BJ (cell line): ENCODE results near the gene SUV39H2. TPM values are rescaled to one million over a fixed set of nuclear protein-coding genes. Genes with fewer than 3 reads are reported as not detected.

Source experiments
- CTCF ChIA-PET: fragments of 350-600 bp; formaldehyde crosslinking; extraction: SDS; loops from one replicate; lab custom pipeline; 2021; ENCODE audit warnings: antibody characterized with exemption, inconsistent platforms; lab: Yijun Ruan, JAX
- POLR2A ChIA-PET: fragments of 300-600 bp; sonication (Branson Sonifier 250); formaldehyde crosslinking; extraction: SDS; loops from one replicate; lab custom pipeline; 2021; ENCODE audit warnings: antibody characterized with exemption; lab: Charles Lee
- DNase-seq: peaks from one replicate; pipeline ENCODE4 v3.0.0-alpha.2; 2011; ENCODE audit warnings: low read depth
- H3K27me3 ChIP-seq: 2 replicates; pipeline ENCODE4 v1.6.0; 2011; ENCODE audit warnings: low read length; ENCODE audit not compliant: control insufficient read depth, insufficient read depth
- H3K36me3 ChIP-seq: 2 replicates; pipeline ENCODE4 v1.5.1; 2011; ENCODE audit warnings: low read length; ENCODE audit not compliant: control insufficient read depth, insufficient read depth
- H3K4me3 ChIP-seq: 2 replicates; pipeline ENCODE4 v1.5.1; 2011; ENCODE audit warnings: low read depth, mild to moderate bottlenecking, control low read depth, low read length
- polyA plus RNA-seq: library from polyadenylated mRNA; depleted of rRNA; stranded (reverse); fragments of >200 nt; gene quantifications from 2 replicates; pipeline ENCODE4 v1.2.3, GENCODE V29; 2011
- TF ChIP-seq, protein P1 (sequence below): IDR thresholded peaks from 2 replicates; pipeline ENCODE4 v1.5.1; 2011; ENCODE audit warnings: low read depth, mild to moderate bottlenecking, control low read depth, inconsistent platforms, low read length, moderate library complexity; ENCODE audit not compliant: insufficient read depth

The SUV39H2 gene
- polyA plus RNA-seq, 1 experiment: 2.2 TPM

- TF ChIP-seq, protein P1, sequence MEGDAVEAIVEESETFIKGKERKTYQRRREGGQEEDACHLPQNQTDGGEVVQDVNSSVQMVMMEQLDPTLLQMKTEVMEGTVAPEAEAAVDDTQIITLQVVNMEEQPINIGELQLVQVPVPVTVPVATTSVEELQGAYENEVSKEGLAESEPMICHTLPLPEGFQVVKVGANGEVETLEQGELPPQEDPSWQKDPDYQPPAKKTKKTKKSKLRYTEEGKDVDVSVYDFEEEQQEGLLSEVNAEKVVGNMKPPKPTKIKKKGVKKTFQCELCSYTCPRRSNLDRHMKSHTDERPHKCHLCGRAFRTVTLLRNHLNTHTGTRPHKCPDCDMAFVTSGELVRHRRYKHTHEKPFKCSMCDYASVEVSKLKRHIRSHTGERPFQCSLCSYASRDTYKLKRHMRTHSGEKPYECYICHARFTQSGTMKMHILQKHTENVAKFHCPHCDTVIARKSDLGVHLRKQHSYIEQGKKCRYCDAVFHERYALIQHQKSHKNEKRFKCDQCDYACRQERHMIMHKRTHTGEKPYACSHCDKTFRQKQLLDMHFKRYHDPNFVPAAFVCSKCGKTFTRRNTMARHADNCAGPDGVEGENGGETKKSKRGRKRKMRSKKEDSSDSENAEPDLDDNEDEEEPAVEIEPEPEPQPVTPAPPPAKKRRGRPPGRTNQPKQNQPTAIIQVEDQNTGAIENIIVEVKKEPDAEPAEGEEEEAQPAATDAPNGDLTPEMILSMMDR: no peak
- DNase-seq: no peak
- peaks cover 8% of the 10 kb centered on the region for H3K36me3 ChIP-seq
- ChIA-PET CTCF (interaction anchor here (1.2 kb wide), 1 partner anchor 61 kb away, joined by 4 read pairs; no protein-coding TSS in a partner anchor), POLR2A (no interaction called here)
- no peaks in the 10 kb centered on the region for H3K27me3 ChIP-seq
- no peak overlapping the region for H3K4me3 ChIP-seq
These were observed 35.2 kb upstream of the SUV39H2 start for GRCh38 chr10:14843327-14843988.

GRCh38 chr10:14844948-14845347, 33.7 kb upstream of the SUV39H2 start:
- Histone ChIP-seq H3K27me3 (no peaks in the 10 kb centered on the region), H3K4me3 (no peak overlapping the region), H3K36me3 (peaks cover 8% of the 10 kb centered on the region)
- TF ChIP-seq, protein P1: no peak
- ChIA-PET POLR2A (no interaction called here), CTCF (no interaction called here)
- DNase-seq: no peak

DNA sequence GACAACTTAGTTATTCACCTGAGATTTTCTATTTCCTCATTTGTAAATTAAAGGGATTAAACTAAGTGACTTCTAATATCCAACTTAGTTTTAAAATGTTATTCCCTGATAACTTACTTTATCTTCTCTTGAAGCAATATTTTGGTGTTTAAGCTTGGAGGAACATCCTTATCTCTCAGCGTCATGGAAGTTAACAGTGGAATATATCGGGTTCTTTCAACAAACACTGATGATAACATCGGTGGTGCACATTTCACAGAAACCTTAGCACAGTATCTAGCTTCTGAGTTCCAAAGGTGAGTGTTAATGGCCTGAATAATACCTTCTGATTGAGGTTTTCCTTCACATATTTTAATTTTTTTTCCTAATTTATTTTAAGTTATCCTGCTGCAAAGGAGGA, 26.4 kb upstream of the SUV39H2 start:
- Histone ChIP-seq H3K4me3 (no peak overlapping the region), H3K36me3 (peaks cover 1% of the 10 kb centered on the region; the same call in 1 of the 2 replicates), H3K27me3 (no peaks in the 10 kb centered on the region)
- ChIA-PET POLR2A (no interaction called here), CTCF (no interaction called here)
- TF ChIP-seq, protein P1: no peak
- no peak for DNase-seq

DNA sequence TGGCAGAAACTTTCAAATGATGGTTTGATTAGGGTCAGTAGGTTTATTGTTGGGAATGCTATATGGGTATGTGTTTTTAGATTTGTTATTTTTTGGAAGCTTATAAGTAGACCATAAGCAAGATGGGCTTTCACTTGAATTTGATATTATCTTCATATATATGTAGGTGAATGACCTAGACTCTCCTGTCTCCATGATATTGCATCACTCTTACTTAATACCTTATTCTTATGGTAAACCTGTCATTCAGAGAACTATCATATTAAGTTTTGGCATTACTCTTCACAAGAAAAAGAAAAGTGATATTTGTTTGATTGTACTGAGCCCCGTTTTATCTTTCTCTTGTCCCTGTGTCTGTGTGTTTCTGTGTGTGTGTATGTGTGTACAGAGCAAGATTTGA, 23.2 kb upstream of the SUV39H2 start:
- Histone ChIP-seq H3K36me3 (peaks cover 2% of the 10 kb centered on the region; the same call in 1 of the 2 replicates), H3K27me3 (no peaks in the 10 kb centered on the region), H3K4me3 (no peak overlapping the region)
- CTCF ChIA-PET: no interaction called here
- POLR2A ChIA-PET: no interaction called here
- TF ChIP-seq, protein P1: no peak
- DNase-seq: no peak

DNA sequence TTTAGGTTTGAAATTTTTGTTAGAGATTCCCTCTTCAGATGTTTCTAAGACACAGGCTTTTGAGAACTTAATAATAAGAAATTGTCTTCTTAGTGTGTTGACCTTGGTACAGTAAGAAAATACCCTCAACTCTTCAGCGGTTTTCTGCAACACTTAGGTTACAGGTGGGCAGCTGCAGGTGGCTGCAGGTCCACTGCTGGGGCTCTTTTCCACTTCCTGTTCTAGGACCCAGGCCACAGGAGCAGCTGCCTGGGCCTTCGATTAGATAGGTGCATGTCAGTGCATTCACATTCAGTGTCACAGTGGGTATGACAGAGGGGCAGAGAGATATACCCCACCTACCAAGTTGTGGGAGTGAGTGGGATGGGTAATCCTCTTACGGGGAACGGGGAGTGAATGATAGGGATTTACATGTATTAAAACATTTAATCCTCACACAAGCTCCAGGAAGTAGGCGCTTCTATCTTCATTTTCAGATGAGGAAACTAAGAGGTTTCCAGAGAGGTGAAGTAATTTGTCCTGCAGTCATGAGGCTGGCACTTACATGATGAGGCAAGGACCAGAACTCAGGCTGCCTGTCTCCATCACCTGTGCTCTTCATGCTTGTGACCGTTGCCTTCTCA, 20.2 kb upstream of the SUV39H2 start:
- peaks cover 3% of the 10 kb centered on the region; the same call in 1 of the 2 replicates for H3K36me3 ChIP-seq
- H3K4me3 ChIP-seq: no peak overlapping the region
- ChIA-PET CTCF (no interaction called here), POLR2A (no interaction called here)
- no peak for DNase-seq
- TF ChIP-seq, protein P1: no peak
- H3K27me3 ChIP-seq: no peaks in the 10 kb centered on the region
